IPS-15b (cell line): Measurements from ENCODE around the gene NEK6.

Experiments
- H3K27me3 ChIP-seq: one replicate; pipeline ENCODE4 v1.6.1; 2013; ENCODE audit warnings: low read length; ENCODE audit not compliant: control insufficient read depth, insufficient read depth
- H3K36me3 ChIP-seq: one replicate; pipeline ENCODE4 v1.6.1; 2013; ENCODE audit warnings: low read length; ENCODE audit not compliant: control insufficient read depth, insufficient read depth
- H3K4me1 ChIP-seq: one replicate; pipeline ENCODE4 v1.6.1; 2013; ENCODE audit warnings: mild to moderate bottlenecking, low read length; ENCODE audit not compliant: control insufficient read depth, insufficient read depth
- H3K4me3 ChIP-seq: one replicate; pipeline ENCODE4 v1.5.1; 2013; ENCODE audit warnings: low read depth, low read length
- H3K9ac ChIP-seq: one replicate; pipeline ENCODE4 v1.6.1; 2013; ENCODE audit warnings: low read depth, mild to moderate bottlenecking, low read length
- H3K9me3 ChIP-seq: one replicate; pipeline ENCODE4 v1.6.1; 2013; ENCODE audit warnings: mild to moderate bottlenecking, low read length; ENCODE audit not compliant: control insufficient read depth, insufficient read depth

The NEK6 gene

GRCh38 chr9:124351672-124352468 is 94.1 kb downstream of the NEK6 start:
- H3K4me1 ChIP-seq: no peaks in the 10 kb centered on the region
- no peak overlapping the region for H3K4me3 ChIP-seq
- H3K36me3 ChIP-seq: peaks cover 41% of the 10 kb centered on the region
- H3K9ac ChIP-seq: no peak overlapping the region
- no peaks in the 10 kb centered on the region for H3K27me3 ChIP-seq
- H3K9me3 ChIP-seq: no peaks in the 10 kb centered on the region

GRCh38 chr9:124352616-124353015 is 94.9 kb downstream of the NEK6 start:
- Histone ChIP-seq H3K9me3 (no peaks in the 10 kb centered on the region), H3K4me1 (no peaks in the 10 kb centered on the region), H3K27me3 (no peaks in the 10 kb centered on the region), H3K4me3 (no peak overlapping the region), H3K9ac (no peak overlapping the region), H3K36me3 (peaks cover 41% of the 10 kb centered on the region)

GRCh38 chr9:124353166-124353768 is 95.5 kb downstream of the NEK6 start:
- Histone ChIP-seq H3K36me3 (peaks cover 34% of the 10 kb centered on the region), H3K4me3 (no peak overlapping the region), H3K4me1 (no peaks in the 10 kb centered on the region), H3K9ac (no peak overlapping the region), H3K27me3 (no peaks in the 10 kb centered on the region), H3K9me3 (no peaks in the 10 kb centered on the region)

GRCh38 chr9:124353811-124354274 is 96.1 kb downstream of the NEK6 start:
- Histone ChIP-seq H3K27me3 (no peaks in the 10 kb centered on the region), H3K9me3 (no peaks in the 10 kb centered on the region), H3K4me3 (no peak overlapping the region), H3K9ac (no peak overlapping the region), H3K4me1 (no peaks in the 10 kb centered on the region), H3K36me3 (peaks cover 31% of the 10 kb centered on the region)

GRCh38 chr9:124354346-124355038 is 96.7 kb downstream of the NEK6 start:
- peaks cover 31% of the 10 kb centered on the region for H3K36me3 ChIP-seq

GRCh38 chr9:124355039-124355940 is 97.5 kb downstream of the NEK6 start:
- H3K9me3 ChIP-seq: no peaks in the 10 kb centered on the region
- H3K36me3 ChIP-seq: peaks cover 31% of the 10 kb centered on the region
- no peaks in the 10 kb centered on the region for H3K4me1 ChIP-seq
- no peaks in the 10 kb centered on the region for H3K27me3 ChIP-seq
- H3K9ac ChIP-seq: no peak overlapping the region
- no peak overlapping the region for H3K4me3 ChIP-seq

More at GRCh38 chr9:124354346-124355038, 96.7 kb downstream of the NEK6 start:
- Histone ChIP-seq H3K9ac (no peak overlapping the region), H3K4me1 (no peaks in the 10 kb centered on the region), H3K9me3 (no peaks in the 10 kb centered on the region), H3K4me3 (no peak overlapping the region), H3K27me3 (no peaks in the 10 kb centered on the region)

GRCh38 chr9:124355941-124356744 is 98.4 kb downstream of the NEK6 start:
- peaks cover 25% of the 10 kb centered on the region for H3K36me3 ChIP-seq
- no peak overlapping the region for H3K9ac ChIP-seq
- no peak overlapping the region for H3K4me3 ChIP-seq
- no peaks in the 10 kb centered on the region for H3K4me1 ChIP-seq
- no peaks in the 10 kb centered on the region for H3K27me3 ChIP-seq
- no peaks in the 10 kb centered on the region for H3K9me3 ChIP-seq

- no peaks in the 10 kb centered on the region for H3K27me3 ChIP-seq
- no peak overlapping the region for H3K4me3 ChIP-seq
- H3K36me3 ChIP-seq: peaks cover 25% of the 10 kb centered on the region
- H3K9ac ChIP-seq: no peak overlapping the region
- H3K9me3 ChIP-seq: no peaks in the 10 kb centered on the region
- no peaks in the 10 kb centered on the region for H3K4me1 ChIP-seq
These were observed 99.1 kb downstream of the NEK6 start for GRCh38 chr9:124356745-124357390.

GRCh38 chr9:124357721-124358361 is 100.1 kb downstream of the NEK6 start:
- H3K27me3 ChIP-seq: no peaks in the 10 kb centered on the region
- no peaks in the 10 kb centered on the region for H3K9me3 ChIP-seq
- peaks cover 19% of the 10 kb centered on the region for H3K36me3 ChIP-seq
- H3K4me1 ChIP-seq: no peaks in the 10 kb centered on the region
- no peak overlapping the region for H3K4me3 ChIP-seq
- no peak overlapping the region for H3K9ac ChIP-seq

- Histone ChIP-seq H3K4me3 (no peak overlapping the region), H3K4me1 (no peaks in the 10 kb centered on the region), H3K9ac (no peak overlapping the region), H3K36me3 (peaks cover 12% of the 10 kb centered on the region), H3K27me3 (no peaks in the 10 kb centered on the region), H3K9me3 (no peaks in the 10 kb centered on the region)
These were observed 100.9 kb downstream of the NEK6 start for GRCh38 chr9:124358631-124359030.
